H1 (cell line): ENCODE data around the gene PIGBOS1. TPM values are rescaled to one million over a fixed set of nuclear protein-coding genes. Genes with fewer than 3 reads are reported as not detected.

Source experiments
- ASH2L ChIP-seq: fragments of 200-600, 300-600 bp; sonication (generic); IDR thresholded peaks from one replicate; pipeline ENCODE4 v1.7.1; 2017; ENCODE audit warnings: low read length
- ATF2 ChIP-seq: IDR thresholded peaks from 2 replicates; pipeline ENCODE4 v1.6.1; 2012; ENCODE audit warnings: low read length, inconsistent platforms
- ATF3 ChIP-seq: IDR thresholded peaks from 2 replicates; pipeline ENCODE4 v1.6.1; 2011; ENCODE audit warnings: low read depth, mild to moderate bottlenecking, low read length; ENCODE audit not compliant: insufficient read depth
- BCL11A ChIP-seq, 2 experiments: IDR thresholded peaks; one replicate each; pipeline ENCODE4 v1.6.1; 2011; ENCODE audit warnings: low read depth in 2 of 2, low read length in 2 of 2, mild to moderate bottlenecking in 2 of 2
- CTCF ChIP-seq, 3 experiments: IDR thresholded peaks; 1 replicate in 2 of 3; 2 replicates in 1 of 3; pipeline versions ENCODE4 v1.5.1 to v1.6.1; 2011; ENCODE audit warnings: low read length in 3 of 3, mild to moderate bottlenecking in 3 of 3, inconsistent platforms in 2 of 3, low read depth in 1 of 3, moderate library complexity in 1 of 3; ENCODE audit not compliant: insufficient read depth in 1 of 3; ENCODE audit errors: control extremely low read depth in 1 of 3
- EZH2 ChIP-seq: fragments of 200-600 bp; sonication (generic); IDR thresholded peaks from 2 replicates; pipeline ENCODE4 v1.7.1; 2012; ENCODE audit warnings: low read depth, mild to moderate bottlenecking, moderate library complexity, low read length, inconsistent platforms; ENCODE audit not compliant: severe bottlenecking
- FOSL1 ChIP-seq: IDR thresholded peaks from 2 replicates; pipeline ENCODE4 v1.6.1; 2011; ENCODE audit warnings: mild to moderate bottlenecking, low read depth, low read length, moderate library complexity; ENCODE audit not compliant: insufficient read depth
- KDM1A ChIP-seq: fragments of 200-600, 300-600 bp; sonication (generic); IDR thresholded peaks from 2 replicates; pipeline ENCODE4 v1.7.1; 2016; ENCODE audit warnings: mild to moderate bottlenecking, low read length, borderline replicate concordance
- MAFK ChIP-seq: IDR thresholded peaks from 2 replicates; pipeline ENCODE4 v1.6.1; 2012; ENCODE audit warnings: low read depth, mild to moderate bottlenecking, improper control_type of control experiment, low read length
- MAX ChIP-seq: IDR thresholded peaks from 2 replicates; pipeline ENCODE4 v1.6.1; 2012; ENCODE audit warnings: inconsistent platforms
- PHF8 ChIP-seq: fragments of 200-600 bp; sonication (generic); conservative IDR thresholded peaks from 2 replicates; pipeline ENCODE4 v1.7.1; 2012; ENCODE audit warnings: low read depth, mild to moderate bottlenecking, inconsistent platforms, low read length, moderate library complexity
- RBBP5 ChIP-seq: IDR thresholded peaks from 2 replicates; pipeline ENCODE4 v1.7.1; 2012; ENCODE audit warnings: low read depth, mild to moderate bottlenecking, inconsistent platforms, low read length, moderate library complexity, borderline replicate concordance
- RFX5 ChIP-seq: IDR thresholded peaks from 2 replicates; pipeline ENCODE4 v1.6.1; 2011; ENCODE audit warnings: low read depth, low read length, improper control_type of control experiment, borderline replicate concordance
- RXRA ChIP-seq: IDR thresholded peaks from 2 replicates; pipeline ENCODE4 v1.6.1; 2011; ENCODE audit warnings: low read depth, mild to moderate bottlenecking, low read length, moderate library complexity; ENCODE audit not compliant: insufficient read depth
- SP1 ChIP-seq: IDR thresholded peaks from 2 replicates; pipeline ENCODE4 v1.6.1; 2011; ENCODE audit warnings: low read depth, low read length
- SUZ12 ChIP-seq: fragments of 200-600 bp; sonication (generic); IDR thresholded peaks from 2 replicates; pipeline ENCODE4 v1.6.1; 2012; ENCODE audit warnings: mild to moderate bottlenecking, inconsistent platforms, low read length, moderate library complexity, mixed read lengths
- TAF1 ChIP-seq: IDR thresholded peaks from 2 replicates; pipeline ENCODE4 v1.6.1; 2011; ENCODE audit warnings: mild to moderate bottlenecking, low read depth, low read length
- TBP ChIP-seq: IDR thresholded peaks from 2 replicates; pipeline ENCODE4 v1.6.1; 2011; ENCODE audit warnings: low read depth, low read length, improper control_type of control experiment
- TCF12 ChIP-seq: IDR thresholded peaks from 2 replicates; pipeline ENCODE4 v1.6.1; 2011; ENCODE audit warnings: low read depth, mild to moderate bottlenecking, low read length
- polyA plus RNA-seq, 7 experiments: library from polyadenylated mRNA; depleted of rRNA in 3 of 7; stranded (reverse) in 5 of 7; unstranded in 2 of 7; fragments of >200 nt in 5 of 7; fragments of 200-250 nt in 2 of 7; gene quantifications; 1 replicate in 5 of 7; 2 replicates in 1 of 7; 4 replicates in 1 of 7; pipeline versions ENCODE4 v1.2.1 to v1.2.3, GENCODE V29; 2011 to 2013; ENCODE audit warnings: missing spikeins in 2 of 7, mixed read lengths in 2 of 7
- total RNA-seq: library from RNA; stranded (reverse); fragmentation: NEBNext Ultra II Directional; extraction: Animal tissue kit (Norgen Biotek cat#: 25700); gene quantifications from 2 replicates; pipeline ENCODE4 v1.2.1, GENCODE V29; 2021

PIGBOS1 gene
- total and polyA plus RNA-seq, 2 of the 8 experiments (the other 6 are each of a cell fraction or from before 2014, with no cell fraction given) = 7.8 to 16.7 TPM

- TF ChIP-seq TCF12 (no peak), EZH2 (no peak), PHF8 (no peak), ATF3 (no peak), CTCF (IDR thresholded peaks at IDR 0.05; ENCODE audit: control extremely low read depth in 1 of 3, insufficient read depth in 1 of 3, low read depth in 1 of 3, low read length in 3 of 3) (no peak), RFX5 (no peak), MAFK (no peak), KDM1A (no peak), FOSL1 (no peak), RXRA (no peak), RBBP5 (no peak; the same call in 1 of the 2 replicates), SP1 (no peak), MAX (no peak), BCL11A (IDR thresholded peaks at IDR 0.05; ENCODE audit: low read depth in 2 of 2, low read length in 2 of 2) (no peak), SUZ12 (peak; percentile 39; the same call in 1 of the 2 replicates), TAF1 (no peak; the same call in 1 of the 2 replicates), TBP (no peak), ATF2 (no peak), ASH2L (peak; percentile 13)
Measured at GRCh38 chr15:55289011-55289745, 29.7 kb downstream of the PIGBOS1 start (continued).
